C1 segment of cervical spinal cord (tissue), 14 donors: Measurements from ENCODE around the gene DET1.
"Not testable (repeated sequence)": the region's sequence is repeated elsewhere in the genome, so short reads cannot be mapped to it uniquely, and the experiment has no call there.

ENCODE experiments used
- DNase-seq, 14 donors: peaks; one replicate each; lab custom pipeline; 2025; lab: John Stamatoyannopoulos, UW

DET1 gene

GRCh38 chr15:88541111-88541510 lies 5.4 kb downstream of the DET1 start:
- DNase-seq, result not testable (repeated sequence)

- DNase-seq, result not testable (repeated sequence)
Measured at GRCh38 chr15:88540350-88540749, 6.1 kb downstream of the DET1 start.

DNA sequence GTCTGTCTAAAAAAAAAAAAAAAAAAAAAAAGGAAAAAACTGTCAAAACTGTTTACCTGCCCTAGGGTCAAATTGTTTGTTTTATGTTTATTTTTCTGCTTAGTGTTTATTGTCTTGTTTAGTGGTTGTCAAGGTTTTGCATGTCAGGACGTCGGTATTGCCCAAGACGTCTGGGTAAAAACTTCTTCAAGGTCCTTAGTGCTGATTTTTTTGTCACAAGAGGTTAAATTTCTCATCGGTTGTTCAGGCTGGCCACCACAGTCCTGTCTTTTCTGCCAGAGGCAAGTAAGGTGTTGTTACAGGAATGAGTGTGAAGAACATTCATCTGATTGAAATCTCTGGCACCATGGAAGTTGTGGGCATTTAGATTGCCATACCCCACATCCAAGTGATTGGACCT lies 7.0 kb downstream of the DET1 start:
- no peak for DNase-seq

DNA sequence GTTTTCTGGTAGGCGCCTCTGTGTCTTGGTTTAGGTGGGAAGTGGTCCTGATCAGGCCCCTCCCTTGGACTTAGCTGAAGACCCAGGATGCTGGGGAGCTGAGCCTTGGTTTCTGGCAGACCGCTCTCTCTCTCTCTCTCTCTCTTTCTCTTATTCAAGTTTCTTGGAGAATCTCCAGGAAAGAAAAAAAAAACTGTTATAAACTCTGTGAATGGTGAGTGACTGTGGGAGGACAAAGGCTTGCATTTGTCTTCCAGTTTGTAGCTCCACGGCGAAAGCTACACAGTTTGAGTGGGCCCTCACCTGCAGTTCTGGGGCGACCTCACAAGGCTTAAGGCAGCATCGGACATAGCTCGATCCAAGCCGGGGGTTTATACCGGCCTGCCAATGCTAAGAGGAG lies 7.5 kb downstream of the DET1 start:
- peak in 1 of 14 donors; percentile 41 for DNase-seq

DNA sequence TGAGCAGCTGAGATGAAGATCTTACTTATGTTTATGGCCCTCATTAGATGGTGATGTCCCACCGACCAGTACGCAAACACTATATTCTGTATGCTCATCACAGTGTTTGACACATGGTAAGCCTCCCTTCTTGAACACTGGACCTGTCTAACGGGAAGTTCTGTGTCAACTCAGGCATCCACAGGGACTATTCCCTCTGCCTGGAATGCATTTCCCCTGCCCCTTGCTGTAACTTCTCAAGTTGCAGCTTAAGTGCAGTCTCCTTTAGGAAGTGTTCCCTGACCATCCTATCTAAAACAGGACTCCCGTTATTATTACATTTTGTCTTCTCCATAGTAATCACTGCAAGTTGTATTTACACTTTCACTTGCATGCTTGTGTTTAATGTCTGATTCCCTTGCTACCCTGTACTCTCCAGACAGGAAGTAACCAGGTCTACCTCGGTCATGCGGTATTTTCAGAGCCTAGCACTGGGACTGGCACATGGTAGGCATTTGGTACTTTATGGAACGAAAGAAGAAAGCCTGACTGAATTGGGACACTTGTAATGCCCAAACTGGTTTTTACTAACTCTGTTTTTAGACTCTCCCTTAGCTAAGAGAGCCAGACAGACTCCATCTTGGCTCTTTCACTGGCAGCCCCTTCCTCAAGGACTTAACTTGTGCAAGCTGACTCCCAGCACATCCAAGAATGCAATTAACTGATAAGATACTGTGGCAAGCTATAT lies 8.7 kb downstream of the DET1 start:
- DNase-seq, result no peak

GRCh38 chr15:88535607-88536313 lies 10.7 kb downstream of the DET1 start:
- DNase-seq, result no peak

- no peak for DNase-seq
Measured at GRCh38 chr15:88535100-88535499, 11.4 kb downstream of the DET1 start.

- DNase-seq, result no peak
Measured at GRCh38 chr15:88533376-88533775, 13.1 kb downstream of the DET1 start.

DNA sequence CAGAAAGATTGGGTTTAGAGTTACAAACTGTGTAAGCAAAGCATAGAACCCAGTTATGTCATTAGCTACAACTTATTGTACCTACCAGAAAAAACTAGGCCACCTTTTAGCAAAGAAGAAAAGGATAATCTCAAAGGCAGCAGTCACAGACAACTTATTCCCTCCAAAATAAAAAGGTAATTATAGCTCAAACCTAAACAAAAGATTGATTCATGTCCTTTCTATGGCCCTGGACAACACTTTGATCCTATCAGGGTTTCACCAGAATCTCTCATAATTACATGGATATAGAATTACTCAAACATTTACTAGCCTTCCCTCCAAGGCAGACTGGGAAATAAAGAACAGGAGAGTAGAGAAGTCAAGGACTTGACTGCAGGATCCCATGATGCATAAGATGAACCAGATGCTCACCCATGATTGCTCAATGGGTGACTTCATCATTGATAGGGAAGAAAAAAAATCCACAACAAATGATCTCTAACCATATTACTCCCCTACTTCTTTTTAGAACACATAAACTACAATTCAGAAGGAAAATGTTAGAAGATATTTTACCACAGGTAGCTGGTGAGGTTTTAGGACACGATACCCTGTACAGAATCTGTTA lies 17.4 kb downstream of the DET1 start:
- DNase-seq, result no peak

DNA sequence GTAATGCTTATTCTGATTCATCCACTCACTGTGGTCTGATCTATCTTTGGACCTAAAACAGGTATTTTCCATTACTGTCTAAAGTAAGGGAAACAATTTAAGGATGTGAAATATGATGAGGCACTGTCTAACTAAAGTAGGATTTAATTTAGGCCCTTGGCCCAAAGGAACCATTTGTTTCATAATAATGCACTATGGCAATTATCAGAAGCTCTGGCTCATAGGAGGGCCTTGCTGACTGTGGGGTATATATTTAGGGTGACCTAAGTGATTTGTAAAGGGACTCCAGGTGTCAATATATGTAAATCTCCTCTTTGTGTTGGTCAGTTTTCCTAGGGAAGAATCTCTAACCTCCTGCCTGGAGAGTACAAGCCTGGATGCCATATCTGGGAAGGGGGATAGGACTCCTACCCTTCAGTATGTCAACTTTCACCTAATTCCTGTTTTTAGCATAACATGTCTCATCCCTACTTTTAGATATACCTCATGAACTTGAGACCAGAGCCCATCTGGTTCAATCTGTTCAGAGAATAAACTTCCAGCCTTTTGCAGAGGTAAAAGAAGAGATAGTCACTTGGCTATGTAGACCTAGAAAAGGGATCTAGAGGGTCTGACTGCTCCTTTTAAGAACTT lies 20.1 kb downstream of the DET1 start:
- no peak for DNase-seq

DNA sequence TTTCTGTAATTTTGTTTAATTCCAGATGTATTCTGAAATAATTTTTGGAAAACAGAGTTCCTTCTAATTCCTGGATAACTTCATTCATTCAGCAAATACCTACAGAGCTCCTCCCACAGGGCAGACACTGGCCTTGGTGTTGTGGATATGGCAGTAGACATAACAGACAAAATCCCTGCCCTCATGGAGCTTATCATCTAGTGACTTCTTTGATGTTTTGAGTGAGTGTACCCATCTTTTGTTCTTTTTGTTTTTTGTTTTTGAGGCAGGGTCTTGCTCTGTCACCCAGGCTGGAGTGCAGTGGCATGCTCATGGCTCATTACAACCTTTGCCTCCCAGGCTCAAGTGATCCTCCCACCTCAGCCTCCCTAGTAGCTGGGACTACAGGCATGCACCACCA lies 21.1 kb downstream of the DET1 start:
- no peak for DNase-seq

- DNase-seq, result not testable (repeated sequence)
Measured at GRCh38 chr15:88524094-88524493, 22.4 kb downstream of the DET1 start.

GRCh38 chr15:88518903-88519302 lies 27.6 kb downstream of the DET1 start:
- no peak for DNase-seq

- DNase-seq, result no peak
Measured at GRCh38 chr15:88513195-88513594, 33.3 kb downstream of the DET1 start.

DNA sequence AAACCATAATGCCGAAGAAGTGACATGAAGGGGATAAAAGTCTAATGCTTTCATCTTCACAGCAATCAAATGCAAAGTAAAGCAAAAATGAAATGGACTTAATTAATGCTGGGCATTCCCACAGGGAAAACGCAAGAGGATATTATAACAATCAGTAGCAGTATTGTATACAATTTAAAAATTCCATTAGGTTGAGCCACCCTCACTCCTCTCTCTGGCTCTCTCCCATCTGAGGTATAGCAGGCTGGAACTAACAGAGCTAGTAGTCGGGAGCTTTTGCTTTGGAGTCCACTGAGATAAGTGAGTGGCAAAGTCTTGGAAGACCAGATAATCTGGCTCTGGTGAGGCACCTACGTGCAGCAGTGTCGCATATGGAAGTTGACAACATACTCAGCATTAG lies 33.9 kb downstream of the DET1 start:
- DNase-seq, result no peak

DNA sequence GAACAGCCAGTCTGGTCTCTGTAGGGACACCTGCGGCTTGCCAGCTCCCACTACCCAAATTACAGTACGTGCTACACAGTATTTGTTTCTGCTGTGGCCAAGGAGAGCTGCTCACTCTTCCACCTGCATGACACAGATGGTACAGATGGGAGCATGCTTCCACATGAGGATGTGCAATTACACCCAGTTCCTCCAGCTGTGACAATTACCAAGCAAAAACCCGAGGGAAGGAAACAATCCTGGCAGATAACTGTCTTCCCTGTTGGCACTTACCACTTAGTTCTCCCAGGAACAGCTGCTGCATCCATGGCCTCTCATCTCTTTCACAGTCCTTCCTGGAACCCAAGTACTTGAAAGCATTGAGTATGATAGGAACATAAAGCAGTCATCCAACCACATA lies 34.4 kb downstream of the DET1 start:
- no peak for DNase-seq

DNA sequence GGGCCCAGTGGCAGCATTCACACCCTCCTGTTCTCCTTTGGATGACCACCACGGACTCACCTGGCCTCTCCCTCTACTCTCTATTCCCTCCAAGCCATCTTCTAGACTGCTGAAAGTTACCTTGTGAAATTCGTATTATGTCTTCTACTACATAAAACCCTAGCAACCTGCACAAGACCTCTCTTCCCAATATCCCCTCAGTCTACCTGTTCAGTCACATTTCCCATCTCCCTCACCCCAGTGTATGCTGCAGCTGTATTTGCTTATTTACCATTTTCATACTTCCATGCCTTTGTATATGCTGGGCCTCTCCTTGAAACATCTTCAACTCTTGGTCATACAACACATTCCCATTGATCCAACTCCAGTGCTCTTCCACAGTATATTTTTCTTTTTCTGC lies 35.3 kb downstream of the DET1 start:
- DNase-seq, result no peak

GRCh38 chr15:88509964-88510363 lies 36.5 kb downstream of the DET1 start:
- DNase-seq, result no peak

DNA sequence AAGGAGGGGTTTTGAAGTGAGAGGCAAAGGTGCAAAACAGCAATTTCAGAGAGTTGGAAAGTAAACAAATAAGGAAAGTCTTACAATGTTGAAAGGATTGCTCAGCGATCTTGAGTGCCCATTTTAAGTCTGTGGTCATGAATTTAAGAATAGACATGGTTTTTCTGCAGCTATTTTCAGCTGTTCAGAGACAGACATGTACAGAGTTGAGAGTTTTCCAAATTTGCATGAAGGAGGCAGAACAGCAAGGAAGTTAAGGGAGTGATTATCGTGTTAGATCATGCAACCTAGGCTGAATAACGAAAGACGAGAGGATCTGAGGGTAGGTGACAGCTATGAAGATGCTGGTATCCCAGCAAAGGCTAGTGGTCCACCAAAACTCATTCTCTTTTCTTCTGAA lies 37.2 kb downstream of the DET1 start:
- DNase-seq, result no peak

- no peak for DNase-seq
Measured at GRCh38 chr15:88506628-88507027, 39.9 kb downstream of the DET1 start.

GRCh38 chr15:88505721-88506120 lies 40.8 kb downstream of the DET1 start:
- no peak for DNase-seq

DNA sequence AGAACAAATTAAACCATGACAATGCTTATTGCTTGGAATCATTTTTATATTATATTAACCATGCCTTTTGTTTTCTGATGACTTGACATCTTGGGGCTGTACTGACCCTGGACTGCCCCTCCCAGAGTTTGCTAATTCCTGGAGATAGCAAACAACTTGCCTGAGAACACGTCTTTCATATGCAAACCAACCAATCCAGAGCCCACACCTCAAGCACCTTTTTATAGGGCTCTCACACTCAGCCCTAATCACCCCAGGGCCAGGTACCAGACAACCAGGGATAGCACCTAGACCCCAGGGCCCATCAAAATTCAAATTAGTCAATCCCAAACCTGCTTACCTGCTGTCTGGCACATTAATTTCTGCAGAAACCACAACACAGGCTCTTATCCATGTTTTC lies 42.0 kb downstream of the DET1 start:
- DNase-seq, result no peak

- DNase-seq, result no peak
Measured at GRCh38 chr15:88498996-88499395, 47.5 kb downstream of the DET1 start.
